Right renal cortex interstitium (tissue), 3 donors: ENCODE measurements around the gene TXNRD2. TPM values are rescaled to one million over a fixed set of nuclear protein-coding genes. Genes with fewer than 3 reads are reported as not detected.
"Not testable (repeated sequence)": the region's sequence is repeated elsewhere in the genome, so short reads cannot be mapped to it uniquely, and the experiment has no call there.

Experiments
- DNase-seq, 3 donors: peaks; one replicate each; pipeline ENCODE4 v3.0.0-alpha.2; 2013; ENCODE audit warnings: low read depth in 3 of 3, low spot score in 2 of 3
- polyA plus RNA-seq, 3 donors: library from polyadenylated mRNA; unstranded; fragments of 120-200 nt; gene quantifications; one replicate each; pipeline ENCODE4 v1.2.1, GENCODE V29; 2013; ENCODE audit not compliant: insufficient read length in 3 of 3

The TXNRD2 gene
- polyA plus RNA-seq, 3 donors, result 20.1 to 27.5 (median 20.5) TPM

GRCh38 chr22:19910180-19910744 lies 31.4 kb downstream of the TXNRD2 start:
- no peak for DNase-seq

- peak in 1 of 3 donors; percentile 61 for DNase-seq
Observed at GRCh38 chr22:19909350-19910179, 32.1 kb downstream of the TXNRD2 start.

DNA sequence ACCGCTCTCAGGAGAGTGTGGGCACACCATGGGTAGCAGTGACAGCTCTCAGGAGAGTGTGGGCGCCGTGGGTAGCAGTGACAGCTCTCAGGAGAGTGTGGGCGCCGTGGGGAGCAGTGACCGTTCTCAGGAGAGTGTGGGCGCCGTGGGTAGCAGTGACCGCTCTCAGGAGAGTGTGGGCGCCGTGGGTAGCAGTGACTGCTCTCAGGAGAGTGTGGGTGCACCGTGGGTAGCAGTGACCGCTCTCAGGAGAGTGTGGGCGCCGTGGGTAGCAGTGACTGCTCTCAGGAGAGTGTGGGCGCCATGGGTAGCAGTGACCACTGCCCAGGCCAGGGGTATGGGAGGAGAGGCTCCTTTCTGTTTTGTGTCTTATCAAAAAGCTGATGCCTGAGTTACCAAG lies 33.7 kb downstream of the TXNRD2 start:
- not testable (repeated sequence) for DNase-seq

DNA sequence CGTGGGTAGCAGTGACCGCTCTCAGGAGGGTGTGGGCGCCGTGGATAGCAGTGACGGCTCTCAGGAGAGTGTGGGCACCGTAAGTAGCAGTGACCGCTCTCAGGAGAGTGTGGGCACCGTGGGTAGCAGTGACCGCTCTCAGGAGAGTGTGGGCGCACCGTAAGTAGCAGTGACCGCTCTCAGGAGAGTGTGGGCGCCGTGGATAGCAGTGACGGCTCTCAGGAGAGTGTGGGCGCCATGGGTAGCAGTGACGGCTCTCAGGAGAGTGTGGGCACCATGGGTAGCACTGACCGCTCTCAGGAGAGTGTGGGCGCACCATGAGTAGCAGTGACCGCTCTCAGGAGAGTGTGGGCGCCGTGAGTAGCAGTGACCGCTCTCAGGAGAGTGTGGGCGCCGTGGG lies 34.8 kb downstream of the TXNRD2 start:
- not testable (repeated sequence) for DNase-seq

DNA sequence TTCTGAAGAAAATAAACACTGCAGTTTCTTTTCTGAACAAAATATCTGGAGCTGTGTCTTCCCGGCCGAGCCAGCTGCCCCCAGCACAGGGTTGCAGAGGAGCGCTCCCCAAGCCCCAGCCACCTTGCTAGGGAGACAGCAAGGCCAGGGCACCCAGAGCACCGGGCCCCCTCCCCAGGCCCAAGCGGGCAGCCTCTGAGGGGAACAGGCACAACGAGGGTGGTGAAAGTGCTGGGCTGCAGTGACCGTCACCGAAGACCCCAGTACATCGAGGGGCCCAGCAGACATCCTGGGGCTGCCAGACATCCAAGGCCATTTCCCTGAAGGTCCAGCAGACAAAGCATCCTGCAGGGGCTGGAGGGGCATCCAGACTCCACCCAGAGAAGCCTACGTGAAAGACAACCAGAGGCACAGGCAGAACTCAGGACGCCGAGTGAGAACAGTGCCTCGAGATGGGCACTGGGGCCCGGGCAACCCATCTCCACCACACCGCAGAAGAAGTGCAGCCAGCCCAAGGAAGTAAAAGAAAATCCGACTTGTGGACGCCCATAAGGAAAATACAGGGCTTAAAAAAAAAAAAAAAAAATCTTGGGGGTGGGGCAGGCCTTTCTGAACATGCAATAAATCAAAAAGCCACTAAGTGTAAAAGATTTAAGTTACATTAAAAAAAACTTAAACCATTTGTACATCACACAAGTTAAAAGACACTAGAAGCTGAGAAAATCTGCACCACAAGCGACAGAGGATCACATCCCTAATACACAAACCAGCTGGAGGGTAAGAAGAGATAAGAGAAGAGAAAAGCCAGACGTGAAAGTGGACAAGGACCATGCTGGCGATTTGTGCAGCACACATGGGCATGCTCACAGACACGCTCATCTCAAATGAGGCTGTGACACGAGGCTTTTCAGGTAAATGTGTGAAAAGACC lies 36.0 kb downstream of the TXNRD2 start:
- DNase-seq, result no peak

DNA sequence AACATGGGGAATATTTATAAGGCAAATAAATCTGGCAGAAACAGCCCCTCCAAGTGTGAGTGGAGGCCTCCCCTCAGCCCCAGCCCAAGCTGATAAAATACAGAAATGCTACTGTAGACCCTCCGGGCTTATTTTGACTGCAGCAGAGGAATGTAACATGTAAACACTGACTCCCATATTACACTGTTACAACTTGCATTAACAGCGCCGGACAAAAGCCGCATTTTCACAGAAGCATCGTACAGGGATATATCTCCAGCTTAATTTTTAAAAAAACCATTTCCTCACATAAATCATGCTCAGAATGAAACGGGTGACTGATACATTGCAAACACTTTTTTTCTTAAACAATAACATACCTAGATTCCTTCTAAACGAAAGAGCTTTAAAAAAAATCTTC lies 36.7 kb downstream of the TXNRD2 start:
- no peak for DNase-seq

GRCh38 chr22:19904174-19904856 lies 37.3 kb downstream of the TXNRD2 start:
- DNase-seq, result no peak

- DNase-seq, result no peak
Observed at GRCh38 chr22:19903513-19903912, 38.1 kb downstream of the TXNRD2 start.

- no peak for DNase-seq
Observed at GRCh38 chr22:19903031-19903430, 38.6 kb downstream of the TXNRD2 start.

DNA sequence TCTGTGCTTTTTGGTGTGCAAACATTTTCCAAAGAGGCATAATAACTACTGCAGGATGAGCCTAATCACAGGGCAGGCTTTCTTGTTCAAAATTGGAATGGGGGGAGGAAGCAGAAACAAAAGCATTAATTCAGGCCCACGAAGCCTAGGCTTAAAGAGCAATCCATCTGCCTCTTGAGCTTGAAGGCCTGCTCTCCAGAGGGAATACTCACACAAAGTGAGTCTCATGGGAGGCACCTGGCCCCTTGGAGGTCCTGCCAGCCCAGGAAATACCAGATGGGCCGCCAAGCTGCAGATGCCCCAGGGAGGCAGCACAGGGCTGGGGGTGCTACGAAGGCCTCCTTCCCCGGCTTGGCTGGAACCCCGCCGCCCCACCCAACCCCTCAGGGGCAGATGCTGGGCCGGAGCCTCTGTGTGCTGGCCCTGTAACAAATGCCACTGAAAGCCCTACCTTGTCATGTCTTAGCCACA lies 39.3 kb downstream of the TXNRD2 start:
- no peak for DNase-seq

DNA sequence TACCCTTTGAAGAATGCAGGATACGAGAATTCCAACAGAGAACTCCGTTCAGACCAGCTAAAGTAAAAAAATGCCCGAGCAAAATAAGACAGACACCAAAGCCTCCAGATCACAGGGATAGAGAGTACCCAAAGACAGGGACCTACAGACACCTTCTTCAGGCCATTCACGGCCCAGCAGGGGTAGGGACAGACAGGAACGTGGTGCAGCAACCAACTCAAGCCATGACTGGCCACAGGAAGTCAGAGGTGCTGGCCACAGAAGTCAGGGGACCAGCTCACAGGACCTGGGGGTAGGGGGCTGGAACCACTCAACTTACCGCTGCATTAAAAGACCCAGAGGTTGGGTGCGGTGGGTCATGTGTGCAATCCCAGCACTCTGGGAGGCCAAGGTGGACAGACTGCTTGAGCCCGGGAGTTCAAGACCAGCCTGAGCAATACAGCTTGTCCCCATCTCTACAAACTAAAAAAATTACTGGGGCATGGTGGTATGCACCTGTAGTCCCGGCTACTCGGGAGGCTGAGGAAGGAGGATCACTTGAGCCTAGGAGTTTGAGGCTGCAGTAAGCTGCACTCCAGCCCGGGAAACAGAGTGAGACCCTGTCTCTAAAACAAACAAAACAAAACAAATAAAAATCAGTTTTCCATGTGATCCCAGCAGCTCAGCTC lies 39.9 kb downstream of the TXNRD2 start:
- DNase-seq, result no peak

DNA sequence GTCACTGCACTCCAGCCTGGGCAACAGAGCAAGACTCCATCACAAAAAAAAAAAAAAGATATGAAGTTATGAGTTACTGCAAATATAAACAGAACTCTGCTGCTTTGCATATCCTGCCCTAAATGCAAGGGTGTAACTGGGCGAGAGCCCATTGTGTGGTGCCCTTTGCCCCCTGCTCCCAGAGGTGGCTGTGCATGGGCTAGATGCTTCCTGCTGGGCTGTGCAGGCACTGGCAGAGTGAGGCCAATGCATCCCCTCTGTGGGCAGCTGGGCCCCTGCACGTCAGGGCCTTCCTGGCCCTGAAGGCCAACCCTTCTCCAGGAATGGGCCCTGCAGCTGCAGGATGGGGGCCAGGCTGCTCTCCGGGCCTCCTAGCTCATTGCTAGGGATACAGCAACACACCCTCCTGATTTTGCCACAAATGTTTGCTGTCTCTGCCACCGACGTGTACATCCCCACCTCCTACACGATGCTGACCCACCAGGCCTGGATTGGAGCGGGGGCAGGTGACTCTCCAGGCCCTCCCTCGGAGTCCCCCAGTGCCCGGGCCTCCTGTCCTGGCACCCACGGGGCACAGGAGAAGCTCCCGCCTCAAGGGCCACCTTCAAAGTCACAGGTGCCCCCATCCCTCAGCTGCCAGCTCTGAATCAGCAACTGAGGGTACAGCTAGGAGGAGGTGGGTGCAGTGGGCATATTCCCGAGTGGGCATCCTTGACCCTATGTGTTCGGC lies 40.7 kb downstream of the TXNRD2 start:
- no peak for DNase-seq

DNA sequence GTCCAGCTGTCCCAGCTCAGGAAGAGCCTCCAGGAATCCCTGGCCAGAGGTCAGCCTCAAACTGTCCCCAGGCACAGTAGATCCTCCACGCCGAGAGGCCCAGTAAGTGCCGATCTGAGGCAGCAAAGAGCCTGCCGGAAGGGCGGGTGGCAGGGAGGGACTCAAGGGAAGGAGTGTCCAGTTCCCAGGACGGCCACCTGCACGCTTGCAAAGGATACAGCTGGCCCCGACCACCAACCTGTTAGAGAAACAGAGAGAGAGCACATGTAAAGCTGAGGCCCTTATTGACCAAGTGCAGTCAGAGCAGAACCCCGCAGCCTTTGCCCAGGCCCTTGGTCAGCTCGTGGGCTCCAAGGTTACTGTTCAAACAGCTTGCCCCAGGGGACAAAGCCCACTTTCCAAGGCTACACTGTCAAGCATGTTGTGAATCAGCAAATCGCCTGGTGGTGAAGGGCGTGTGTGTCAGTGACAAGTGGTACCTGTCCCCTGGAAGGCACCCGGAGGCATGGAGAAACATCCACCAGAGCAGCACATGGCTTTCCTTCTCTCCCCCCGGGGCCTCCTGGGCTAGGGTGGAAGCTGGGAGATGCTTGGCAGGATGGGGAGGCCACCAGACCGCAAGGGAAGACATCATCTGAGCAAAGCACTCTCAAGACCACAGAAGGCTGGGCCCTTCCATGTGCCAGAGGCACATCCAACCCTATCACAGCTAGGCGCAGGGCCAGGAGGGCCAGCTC lies 42.6 kb downstream of the TXNRD2 start:
- DNase-seq, result no peak

DNA sequence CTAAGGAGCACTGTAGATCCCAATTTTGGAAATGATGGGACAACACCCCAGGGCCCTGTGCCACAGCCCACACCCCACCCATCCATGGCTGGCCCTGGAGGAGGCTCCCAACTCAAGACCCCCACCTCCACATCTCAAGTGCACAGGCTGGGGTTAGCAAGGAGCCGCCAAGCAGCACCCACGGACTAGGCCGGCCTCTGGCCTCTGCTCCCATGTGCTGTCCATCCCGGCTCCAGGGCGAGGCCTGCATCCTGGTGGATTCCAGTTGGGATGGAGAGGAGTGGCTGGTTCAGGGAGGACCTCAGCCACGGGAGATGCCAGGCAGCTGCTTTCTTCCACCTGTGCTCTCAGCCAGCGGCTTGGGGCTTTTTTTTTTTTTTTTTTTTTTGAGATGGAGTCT lies 43.5 kb downstream of the TXNRD2 start:
- no peak for DNase-seq

GRCh38 chr22:19897726-19898125 lies 43.9 kb downstream of the TXNRD2 start:
- DNase-seq, result no peak

DNA sequence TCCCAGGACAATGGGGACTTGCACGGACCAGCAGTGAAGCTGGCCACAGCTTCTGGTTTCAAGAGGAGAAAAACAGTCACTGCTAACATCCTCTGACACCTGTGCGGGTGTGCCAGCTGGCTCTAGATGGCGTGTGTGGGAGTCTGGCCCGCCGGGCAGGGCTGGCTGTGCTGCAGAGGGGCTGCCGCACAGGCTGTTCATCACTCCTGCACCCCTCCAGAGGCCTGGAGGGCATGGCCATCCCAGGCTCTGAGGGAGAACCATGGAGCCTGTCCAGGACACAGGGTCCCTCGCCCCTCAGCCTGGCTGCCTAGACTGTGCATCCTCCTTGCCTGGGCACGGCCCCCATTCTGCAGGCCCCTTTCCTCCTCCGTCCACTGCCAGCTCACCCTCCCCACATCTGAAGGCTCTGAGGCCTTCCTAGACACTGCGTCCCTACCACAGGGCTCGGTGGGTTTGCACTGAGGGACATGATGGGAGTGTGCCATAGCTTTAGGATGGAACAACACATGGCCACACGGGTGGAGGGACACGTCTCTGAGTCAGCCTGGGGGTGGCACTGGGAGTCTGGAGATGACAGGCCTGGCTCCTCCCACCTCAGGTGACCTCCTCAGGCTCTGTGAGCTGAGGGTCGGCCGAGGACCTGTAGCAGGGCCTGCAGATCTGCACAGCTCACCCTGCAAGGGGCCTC lies 44.8 kb downstream of the TXNRD2 start:
- no peak for DNase-seq

- no peak for DNase-seq
Observed at GRCh38 chr22:19895160-19895849, 46.3 kb downstream of the TXNRD2 start.

DNA sequence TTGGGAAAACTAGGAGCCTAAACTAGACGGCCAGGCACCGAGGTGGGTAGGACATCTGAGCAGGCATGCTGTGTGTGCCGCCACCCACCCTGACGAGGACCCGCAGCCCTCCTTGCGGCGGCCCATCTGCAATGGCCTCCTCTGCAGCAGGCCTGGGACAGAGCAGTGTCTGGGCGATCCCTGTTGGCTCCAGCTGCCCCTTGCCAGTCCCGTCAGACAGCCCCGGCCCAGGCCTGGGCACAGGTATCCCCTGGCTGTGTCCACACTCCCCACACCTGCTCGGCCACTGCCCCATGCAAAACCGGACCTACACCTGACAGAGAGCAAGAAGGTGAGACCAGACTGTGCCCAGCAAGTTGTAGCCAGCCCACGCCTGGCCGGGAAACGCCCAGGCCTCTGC lies 48.3 kb downstream of the TXNRD2 start:
- no peak for DNase-seq
